Liver (tissue), 3 donors: ENCODE measurements around the gene OR2S2.

ENCODE experiments used
- ATF3 ChIP-seq: IDR thresholded peaks from 2 replicates; pipeline ENCODE4 v1.6.1; 2016; ENCODE audit warnings: antibody characterized with exemption
- CTCF ChIP-seq: fragments of 150-350 bp; IDR thresholded peaks from 2 replicates; pipeline ENCODE4 v1.5.1; 2017; ENCODE audit warnings: improper control_type of control experiment, low read depth, low read length; ENCODE audit not compliant: missing input control
- EGR1 ChIP-seq, 2 donors: IDR thresholded peaks; 2 replicates each; pipeline ENCODE4 v1.6.1; 2016 to 2018; ENCODE audit warnings: antibody characterized with exemption in 2 of 2, low read depth in 2 of 2
- GABPA ChIP-seq, 2 donors: IDR thresholded peaks in 1 of 2; conservative IDR thresholded peaks in 1 of 2; 2 replicates each; pipeline ENCODE4 v1.6.1; 2016; ENCODE audit warnings: antibody characterized with exemption in 2 of 2, mild to moderate bottlenecking in 1 of 2, moderate library complexity in 1 of 2
- JUND ChIP-seq, 2 donors: IDR thresholded peaks; 2 replicates each; pipeline ENCODE4 v1.6.1; 2016; ENCODE audit warnings: antibody characterized with exemption in 2 of 2
- YY1 ChIP-seq: IDR thresholded peaks from 2 replicates; pipeline ENCODE4 v1.6.1; 2016; ENCODE audit warnings: antibody characterized with exemption, mild to moderate bottlenecking
- ZBTB33 ChIP-seq: IDR thresholded peaks from 2 replicates; pipeline ENCODE4 v1.6.1; 2016; ENCODE audit warnings: antibody characterized with exemption
- donor health status: healthy.
- donor health status: healthy.

GRCh38 chr9:35939679-35940250 lies 18.2 kb downstream of the OR2S2 start:
- TF ChIP-seq YY1, result no peak
- TF ChIP-seq CTCF, result no peak
- no peak for TF ChIP-seq ZBTB33
- TF ChIP-seq EGR1 (IDR thresholded peaks at IDR 0.05; ENCODE audit: low read depth in 2 of 2), result no peak
- TF ChIP-seq JUND (IDR thresholded peaks at IDR 0.05), result no peak
- no peak for TF ChIP-seq GABPA (IDR thresholded peaks at IDR 0.05 in 1 of 2, conservative IDR thresholded peaks at IDR 0.05 in 1 of 2)
- no peak for TF ChIP-seq ATF3
